HepG2 (cell line): ENCODE results near the gene ETS2. TPM values are rescaled to one million over a fixed set of nuclear protein-coding genes. Genes with fewer than 3 reads are reported as not detected.

Experiments
- ATAC-seq: fragments of 200-7000 bp; cut with Tn5 transposase; 3 replicates; pipeline ENCODE4 v1.9.1; 2020; ENCODE audit warnings: mild to moderate bottlenecking, moderate library complexity
- BruUV-seq: library from RNA; stranded (reverse); fragments of 400-500 nt; replicated peaks from 2 replicates; lab custom pipeline; 2021; lab: Mats Ljungman, UMichigan
- CTCF ChIA-PET: fragments of 300-600 bp; formaldehyde crosslinking; extraction: SDS; loops from one replicate; lab custom pipeline; 2021; ENCODE audit warnings: low total read pairs, inconsistent platforms, low intra/inter-chr PET ratio; lab: Yijun Ruan, JAX
- POLR2A ChIA-PET: fragments of 350-600 bp; sonication (Branson Sonifier 250); formaldehyde crosslinking; loops from one replicate; lab custom pipeline; 2020; ENCODE audit warnings: antibody characterized with exemption, inconsistent platforms; lab: Yijun Ruan, JAX
- DNase-seq: peaks from one replicate; pipeline ENCODE4 v3.0.0-alpha.2; 2015; ENCODE audit warnings: low spot score
- FAIRE-seq: peaks from 3 replicates; lab custom pipeline; 2011; peaks lifted over from hg19 to GRCh38; lab: Jason Lieb, UNC
- H2AFZ ChIP-seq: one replicate; pipeline ENCODE4 v1.6.1; 2011; ENCODE audit warnings: low read length, inconsistent platforms
- H3K27ac ChIP-seq: fragments of 300-600 bp; 3 replicates; pipeline ENCODE4 v1.8.0; 2011; ENCODE audit warnings: mixed run types, mild to moderate bottlenecking, mixed read lengths, low read length, inconsistent platforms; ENCODE audit not compliant: insufficient read depth; ENCODE audit errors: extremely low read length
- H3K27me3 ChIP-seq, 2 experiments: fragments of 200-600 bp in 1 of 2; 2 replicates in 1 of 2; 3 replicates in 1 of 2; pipeline versions ENCODE4 v1.6.0 to v1.8.0; 2011; ENCODE audit warnings: low read length in 2 of 2, mild to moderate bottlenecking in 2 of 2, moderate library complexity in 2 of 2, inconsistent platforms in 1 of 2; ENCODE audit not compliant: insufficient read depth in 2 of 2, control insufficient read depth in 1 of 2
- H3K36me3 ChIP-seq, 2 experiments: fragments of 200-600 bp in 1 of 2; replicated peaks in 1 of 2; 2 replicates in 1 of 2; 3 replicates in 1 of 2; pipeline versions ENCODE4 v1.5.1 to v1.8.0; 2011; ENCODE audit warnings: low read length in 2 of 2, inconsistent platforms in 1 of 2; ENCODE audit not compliant: insufficient read depth in 2 of 2, control insufficient read depth in 1 of 2
- H3K4me1 ChIP-seq: 2 replicates; pipeline ENCODE4 v1.5.1; 2012; ENCODE audit warnings: low read length, inconsistent platforms; ENCODE audit not compliant: insufficient read depth
- H3K4me2 ChIP-seq: 2 replicates; pipeline ENCODE4 v1.6.0; 2011; ENCODE audit warnings: low read depth, low read length, inconsistent platforms
- H3K4me3 ChIP-seq, 3 experiments: fragments of 200-600 bp in 1 of 3; sonication (generic), shearing (Covaris generic) in 1 of 3; replicated peaks in 1 of 3; 2 replicates each; pipeline ENCODE4 v1.5.1; 2011 to 2016; ENCODE audit warnings: low read length in 3 of 3, inconsistent platforms in 2 of 3, low read depth in 2 of 3, mild to moderate bottlenecking in 2 of 3, control low read depth in 1 of 3, mixed read lengths in 1 of 3; ENCODE audit not compliant: insufficient read depth in 1 of 3
- H3K79me2 ChIP-seq: one replicate; pipeline ENCODE4 v1.6.1; 2011; ENCODE audit warnings: low read length, inconsistent platforms; ENCODE audit not compliant: insufficient read depth
- H3K9ac ChIP-seq: 2 replicates; pipeline ENCODE4 v1.6.0; 2011; ENCODE audit warnings: mild to moderate bottlenecking, low read depth, low read length, inconsistent platforms; ENCODE audit not compliant: insufficient read depth
- H3K9me3 ChIP-seq: 2 replicates; pipeline ENCODE4 v1.5.1; 2012; ENCODE audit warnings: mild to moderate bottlenecking, low read length
- H4K20me1 ChIP-seq: 2 replicates; pipeline ENCODE4 v1.6.0; 2011; ENCODE audit warnings: inconsistent platforms, mild to moderate bottlenecking, low read length, moderate library complexity; ENCODE audit not compliant: insufficient read depth
- ASH2L ChIP-seq: fragments of 300-600, 200-600 bp; sonication (generic); IDR thresholded peaks from 2 replicates; pipeline ENCODE4 v1.7.0; 2017; ENCODE audit warnings: low read depth, mild to moderate bottlenecking, moderate library complexity, mixed read lengths, low read length; ENCODE audit not compliant: insufficient read length
- DMAP1 ChIP-seq: IDR thresholded peaks from 2 replicates; pipeline ENCODE4 v1.6.1; 2016
- FOXJ3 ChIP-seq: sonication (generic); formaldehyde crosslinking; IDR thresholded peaks from 2 replicates; pipeline ENCODE4 v1.4.0; 2020; ENCODE audit warnings: missing genetic modification reagents, mild to moderate bottlenecking, borderline replicate concordance
- HOXA9 ChIP-seq: sonication (generic); formaldehyde crosslinking; IDR thresholded peaks from 2 replicates; pipeline ENCODE4 v1.8.1; 2022; ENCODE audit warnings: missing genetic modification reagents, mild to moderate bottlenecking, moderate library complexity, borderline replicate concordance
- NFIC ChIP-seq: IDR thresholded peaks from 2 replicates; pipeline ENCODE4 v1.6.1; 2012; ENCODE audit warnings: mild to moderate bottlenecking, low read length, inconsistent platforms
- PHF21A ChIP-seq: sonication (generic); formaldehyde crosslinking; IDR thresholded peaks from 2 replicates; pipeline ENCODE4 v1.5.0; 2020; ENCODE audit warnings: mild to moderate bottlenecking, missing genetic modification reagents
- RORA ChIP-seq: sonication (generic); formaldehyde crosslinking; IDR thresholded peaks from 2 replicates; pipeline ENCODE4 v1.5.0; 2020; ENCODE audit warnings: mild to moderate bottlenecking, missing genetic modification reagents, moderate library complexity
- SRSF4 ChIP-seq: fragments of 200-400 bp; formaldehyde crosslinking; IDR thresholded peaks from one replicate; pipeline ENCODE4 v1.6.1; 2018; ENCODE audit warnings: mild to moderate bottlenecking, low read depth, low read length, moderate library complexity; ENCODE audit not compliant: poor library complexity, severe bottlenecking
- TGIF2 ChIP-seq: IDR thresholded peaks from 2 replicates; pipeline ENCODE4 v1.6.1; 2016; ENCODE audit warnings: control low read depth, missing compliant biosample characterization
- ZNF510 ChIP-seq: sonication (generic); formaldehyde crosslinking; IDR thresholded peaks from 2 replicates; pipeline ENCODE4 v1.4.0; 2020; ENCODE audit warnings: low read depth, mild to moderate bottlenecking, missing genetic modification reagents
- WGBS: methylation state at CpG from one replicate; pipeline ENCODE4 v1.1.6; 2017; ENCODE audit warnings: low lambda C conversion rate; 5-methylcytosine and 5-hydroxymethylcytosine counted together
- in situ Hi-C: cut with HindIII; loops from 2 replicates; pipeline ENCODE4 v1.10.0; 2017; ENCODE audit warnings: low pct_unique_long_range_greater_than_20kb; ENCODE audit not compliant: extremely low pct_ligation_motif_present
- intact Hi-C: fragments of 100-400 bp; cut with micrococcal nuclease; formaldehyde crosslinking; loops from one replicate; pipeline ENCODE4 v1.10.0; 2022; ENCODE audit not compliant: unreplicated experiment
- polyA plus RNA-seq, 8 experiments: library from polyadenylated mRNA; depleted of rRNA in 3 of 8; stranded (reverse) in 7 of 8; unstranded in 1 of 8; fragments of >200 nt; fragmentation: Illumina TruSeq in 4 of 8; extraction: Trizol in 4 of 8; gene quantifications; 2 replicates each; pipeline versions ENCODE4 v1.2.1 to v1.2.3, GENCODE V29; 2011 to 2016; ENCODE audit warnings: low read depth in 4 of 8, missing spikeins in 1 of 8, mixed read lengths in 1 of 8; ENCODE audit not compliant: insufficient read depth in 1 of 8
- total RNA-seq, 5 experiments: library from RNA; depleted of rRNA; stranded (reverse); fragments of >200 nt; fragmentation: Illumina TruSeq; extraction: Trizol; gene quantifications; 2 replicates each; pipeline ENCODE4 v1.2.3, GENCODE V29; 2016; ENCODE audit warnings: low read depth in 1 of 5
- TF ChIP-seq, protein P1 (sequence below): sonication (generic); formaldehyde crosslinking; IDR thresholded peaks from 2 replicates; pipeline ENCODE4 v1.5.0; 2020; ENCODE audit warnings: mild to moderate bottlenecking, missing genetic modification reagents, moderate library complexity
- TF ChIP-seq, protein P2 (sequence below): IDR thresholded peaks from 2 replicates; pipeline ENCODE4 v1.6.1; 2016; ENCODE audit warnings: mild to moderate bottlenecking
- TF ChIP-seq, protein P3 (sequence below): sonication (generic); formaldehyde crosslinking; IDR thresholded peaks from 2 replicates; pipeline ENCODE4 v1.4.0; 2020; ENCODE audit warnings: mild to moderate bottlenecking, missing genetic modification reagents

The ETS2 gene
- total and polyA plus RNA-seq, 2 of the 13 experiments (the other 11 are each of a cell fraction or from before 2014, with no cell fraction given), result 24.6 to 64.4 TPM

DNA sequence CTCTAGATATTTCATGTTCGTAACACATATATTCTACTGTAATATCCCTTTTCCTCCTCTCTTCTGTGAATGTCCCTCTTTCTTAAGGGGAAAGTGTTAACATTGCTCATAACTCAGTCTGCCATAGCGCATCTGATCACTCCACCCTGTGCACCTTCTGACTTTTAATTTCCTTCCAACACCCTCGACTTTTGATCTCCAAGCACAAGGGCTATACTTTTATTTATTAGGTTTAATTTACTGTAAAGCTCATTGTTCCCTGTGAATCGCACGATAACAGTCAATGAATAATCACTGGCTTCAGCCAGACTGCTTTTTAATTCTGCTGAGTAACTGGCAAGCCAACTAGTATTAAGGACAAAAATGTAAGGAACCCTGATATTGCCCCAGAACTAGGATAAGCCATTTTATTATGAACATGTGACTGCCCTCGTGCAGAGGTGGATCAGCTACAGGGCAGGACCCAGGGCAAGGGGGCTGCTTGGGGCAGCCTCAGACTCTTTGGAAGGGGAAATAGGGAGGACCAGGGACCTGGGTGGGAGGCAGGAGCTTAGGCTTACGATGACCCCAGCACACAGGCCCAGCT, 2.6 kb upstream of the ETS2 start:
- TF ChIP-seq RORA (CRISPR knock-in tag) (0 out of 2 replicates have a peak, but pooled peaks have one; percentile 67), PHF21A (CRISPR knock-in tag) (0 out of 2 replicates have a peak, but pooled peaks have one; percentile 23), HOXA9 (CRISPR knock-in tag) (no peak), ASH2L (peak; percentile 5), NFIC (0 out of 2 replicates have a peak, but pooled peaks have one; percentile 17), DMAP1 (CRISPR knock-in tag) (no peak), TGIF2 (CRISPR knock-in tag) (no peak), FOXJ3 (CRISPR knock-in tag) (0 out of 2 replicates have a peak, but pooled peaks have one; percentile 0), SRSF4 (no peak), ZNF510 (no peak)
- TF ChIP-seq, protein P1, sequence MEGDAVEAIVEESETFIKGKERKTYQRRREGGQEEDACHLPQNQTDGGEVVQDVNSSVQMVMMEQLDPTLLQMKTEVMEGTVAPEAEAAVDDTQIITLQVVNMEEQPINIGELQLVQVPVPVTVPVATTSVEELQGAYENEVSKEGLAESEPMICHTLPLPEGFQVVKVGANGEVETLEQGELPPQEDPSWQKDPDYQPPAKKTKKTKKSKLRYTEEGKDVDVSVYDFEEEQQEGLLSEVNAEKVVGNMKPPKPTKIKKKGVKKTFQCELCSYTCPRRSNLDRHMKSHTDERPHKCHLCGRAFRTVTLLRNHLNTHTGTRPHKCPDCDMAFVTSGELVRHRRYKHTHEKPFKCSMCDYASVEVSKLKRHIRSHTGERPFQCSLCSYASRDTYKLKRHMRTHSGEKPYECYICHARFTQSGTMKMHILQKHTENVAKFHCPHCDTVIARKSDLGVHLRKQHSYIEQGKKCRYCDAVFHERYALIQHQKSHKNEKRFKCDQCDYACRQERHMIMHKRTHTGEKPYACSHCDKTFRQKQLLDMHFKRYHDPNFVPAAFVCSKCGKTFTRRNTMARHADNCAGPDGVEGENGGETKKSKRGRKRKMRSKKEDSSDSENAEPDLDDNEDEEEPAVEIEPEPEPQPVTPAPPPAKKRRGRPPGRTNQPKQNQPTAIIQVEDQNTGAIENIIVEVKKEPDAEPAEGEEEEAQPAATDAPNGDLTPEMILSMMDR (CRISPR knock-in tag), result no peak
- TF ChIP-seq, protein P2, sequence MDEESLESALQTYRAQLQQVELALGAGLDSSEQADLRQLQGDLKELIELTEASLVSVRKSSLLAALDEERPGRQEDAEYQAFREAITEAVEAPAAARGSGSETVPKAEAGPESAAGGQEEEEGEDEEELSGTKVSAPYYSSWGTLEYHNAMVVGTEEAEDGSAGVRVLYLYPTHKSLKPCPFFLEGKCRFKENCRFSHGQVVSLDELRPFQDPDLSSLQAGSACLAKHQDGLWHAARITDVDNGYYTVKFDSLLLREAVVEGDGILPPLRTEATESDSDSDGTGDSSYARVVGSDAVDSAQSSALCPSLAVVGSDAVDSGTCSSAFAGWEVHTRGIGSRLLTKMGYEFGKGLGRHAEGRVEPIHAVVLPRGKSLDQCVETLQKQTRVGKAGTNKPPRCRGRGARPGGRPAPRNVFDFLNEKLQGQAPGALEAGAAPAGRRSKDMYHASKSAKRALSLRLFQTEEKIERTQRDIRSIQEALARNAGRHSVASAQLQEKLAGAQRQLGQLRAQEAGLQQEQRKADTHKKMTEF (CRISPR knock-in tag), result 0 out of 2 replicates have a peak, but pooled peaks have one; percentile 6
- TF ChIP-seq, protein P3, sequence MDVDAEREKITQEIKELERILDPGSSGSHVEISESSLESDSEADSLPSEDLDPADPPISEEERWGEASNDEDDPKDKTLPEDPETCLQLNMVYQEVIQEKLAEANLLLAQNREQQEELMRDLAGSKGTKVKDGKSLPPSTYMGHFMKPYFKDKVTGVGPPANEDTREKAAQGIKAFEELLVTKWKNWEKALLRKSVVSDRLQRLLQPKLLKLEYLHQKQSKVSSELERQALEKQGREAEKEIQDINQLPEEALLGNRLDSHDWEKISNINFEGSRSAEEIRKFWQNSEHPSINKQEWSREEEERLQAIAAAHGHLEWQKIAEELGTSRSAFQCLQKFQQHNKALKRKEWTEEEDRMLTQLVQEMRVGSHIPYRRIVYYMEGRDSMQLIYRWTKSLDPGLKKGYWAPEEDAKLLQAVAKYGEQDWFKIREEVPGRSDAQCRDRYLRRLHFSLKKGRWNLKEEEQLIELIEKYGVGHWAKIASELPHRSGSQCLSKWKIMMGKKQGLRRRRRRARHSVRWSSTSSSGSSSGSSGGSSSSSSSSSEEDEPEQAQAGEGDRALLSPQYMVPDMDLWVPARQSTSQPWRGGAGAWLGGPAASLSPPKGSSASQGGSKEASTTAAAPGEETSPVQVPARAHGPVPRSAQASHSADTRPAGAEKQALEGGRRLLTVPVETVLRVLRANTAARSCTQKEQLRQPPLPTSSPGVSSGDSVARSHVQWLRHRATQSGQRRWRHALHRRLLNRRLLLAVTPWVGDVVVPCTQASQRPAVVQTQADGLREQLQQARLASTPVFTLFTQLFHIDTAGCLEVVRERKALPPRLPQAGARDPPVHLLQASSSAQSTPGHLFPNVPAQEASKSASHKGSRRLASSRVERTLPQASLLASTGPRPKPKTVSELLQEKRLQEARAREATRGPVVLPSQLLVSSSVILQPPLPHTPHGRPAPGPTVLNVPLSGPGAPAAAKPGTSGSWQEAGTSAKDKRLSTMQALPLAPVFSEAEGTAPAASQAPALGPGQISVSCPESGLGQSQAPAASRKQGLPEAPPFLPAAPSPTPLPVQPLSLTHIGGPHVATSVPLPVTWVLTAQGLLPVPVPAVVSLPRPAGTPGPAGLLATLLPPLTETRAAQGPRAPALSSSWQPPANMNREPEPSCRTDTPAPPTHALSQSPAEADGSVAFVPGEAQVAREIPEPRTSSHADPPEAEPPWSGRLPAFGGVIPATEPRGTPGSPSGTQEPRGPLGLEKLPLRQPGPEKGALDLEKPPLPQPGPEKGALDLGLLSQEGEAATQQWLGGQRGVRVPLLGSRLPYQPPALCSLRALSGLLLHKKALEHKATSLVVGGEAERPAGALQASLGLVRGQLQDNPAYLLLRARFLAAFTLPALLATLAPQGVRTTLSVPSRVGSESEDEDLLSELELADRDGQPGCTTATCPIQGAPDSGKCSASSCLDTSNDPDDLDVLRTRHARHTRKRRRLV (CRISPR knock-in tag), result no peak
- WGBS, result 72% methylated on average over 7 of the region's 7 CpGs
- in situ Hi-C loops, result loop anchor here (10.0 kb wide), 1 partner anchor 322 kb away; no protein-coding TSS in a partner anchor
- ChIA-PET CTCF (no interaction called here), POLR2A (interaction anchor here (1.2 to 4.2 kb wide), 2 partner anchors 15 to 163 kb away, joined by 3 to 28 read pairs; no protein-coding TSS in a partner anchor)
- Histone ChIP-seq H3K27me3 (no peaks in the 10 kb centered on the region; a peak in 1 of 5 replicates), H3K79me2 (peaks cover 22% of the 10 kb centered on the region), H3K4me2 (peak overlapping the region; percentile 33; the same call in 1 of the 2 replicates), H4K20me1 (peaks cover 9% of the 10 kb centered on the region; the same call in 1 of the 2 replicates), H3K27ac (peak overlapping the region; percentile 69), H3K9me3 (no peaks in the 10 kb centered on the region), H3K4me1 (peaks cover 74% of the 10 kb centered on the region), H2AFZ (no peak overlapping the region), H3K9ac (peak overlapping the region; percentile 48), H3K36me3 (peaks cover 0 to 2% of the 10 kb centered on the region in 2 experiments; a peak in 2 of 5 replicates), H3K4me3 (no peak overlapping the region)
- DNase-seq, result no peak
- intact Hi-C loops, result loop anchor here (10.0 kb wide), 1 partner anchor 332 kb away; no protein-coding TSS in a partner anchor
- ATAC-seq, result no peak
- no TSS peak for BruUV-seq
- FAIRE-seq, result no peak
